Measurements from ENCODE around the gene GABRB1.

Gene GABRB1

DNA sequence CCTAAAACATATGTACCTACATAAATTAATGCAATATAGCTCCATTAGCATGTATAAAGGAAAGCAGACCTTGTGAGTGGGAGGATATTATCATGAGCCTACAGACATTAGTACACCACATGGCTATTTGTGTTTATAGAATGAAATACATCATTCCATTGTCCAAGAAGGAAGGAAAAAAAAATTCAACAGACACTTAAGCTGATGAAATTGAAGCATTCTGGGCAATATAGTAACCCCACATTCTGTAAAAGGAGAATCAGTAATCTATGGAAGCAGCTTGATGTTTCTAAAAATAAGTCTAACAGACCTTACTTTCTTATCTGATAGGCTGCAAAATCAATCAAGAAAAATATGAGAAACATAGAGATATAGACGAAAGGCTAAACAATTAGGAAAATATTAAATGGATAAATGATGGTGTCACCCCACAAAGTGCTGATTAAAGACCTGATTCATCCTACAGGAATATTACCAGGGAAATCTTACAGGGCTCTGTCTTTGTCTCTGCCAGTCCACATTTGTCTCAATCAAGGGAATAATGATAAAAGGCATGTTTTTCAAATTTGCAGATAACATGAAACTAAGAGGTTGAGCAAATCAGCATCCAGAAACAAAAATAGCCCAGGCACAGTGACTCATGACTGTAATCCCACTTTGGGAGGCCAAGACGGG is 355.3 kb downstream of the GABRB1 start:
- DNase-seq (ENCODE audit: low spot score) = no peak

DNA sequence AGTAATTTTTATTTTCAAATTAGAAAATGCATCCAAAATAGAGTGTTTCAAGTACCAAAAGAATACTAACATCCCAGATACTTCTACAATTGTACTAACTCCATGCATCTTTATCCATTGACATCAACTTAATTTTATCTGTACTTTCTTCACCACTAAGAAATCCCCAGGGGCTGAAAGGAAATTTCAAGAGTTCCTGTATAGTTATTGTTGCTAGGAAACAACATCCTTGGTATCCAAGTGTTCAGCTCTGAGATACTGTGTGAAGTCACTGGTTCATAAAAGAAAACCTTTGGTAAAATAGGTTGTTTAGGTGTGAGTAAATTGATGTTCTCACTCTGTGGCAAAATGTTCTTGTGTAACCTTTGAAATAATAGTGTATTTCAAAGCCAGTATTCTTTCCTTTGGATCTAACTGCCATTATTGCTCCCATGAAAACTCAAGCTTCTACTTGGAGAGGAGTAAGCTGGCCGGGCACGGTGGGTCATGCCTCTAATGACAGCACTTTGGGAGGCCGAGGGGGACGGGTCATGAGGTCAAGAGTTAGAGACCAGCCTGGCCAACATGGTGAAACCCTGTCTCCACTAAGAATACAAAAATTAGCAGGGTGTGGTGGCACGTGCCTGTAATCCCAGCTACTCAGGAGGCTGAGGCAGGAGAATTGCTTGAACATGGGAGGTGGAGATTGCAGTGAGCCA is 359.2 kb downstream of the GABRB1 start:
- DNase-seq (ENCODE audit: low spot score) = no peak

- DNase-seq (ENCODE audit: low spot score) = no peak
These were observed 359.9 kb downstream of the GABRB1 start for GRCh38 chr4:47391256-47391655.

DNA sequence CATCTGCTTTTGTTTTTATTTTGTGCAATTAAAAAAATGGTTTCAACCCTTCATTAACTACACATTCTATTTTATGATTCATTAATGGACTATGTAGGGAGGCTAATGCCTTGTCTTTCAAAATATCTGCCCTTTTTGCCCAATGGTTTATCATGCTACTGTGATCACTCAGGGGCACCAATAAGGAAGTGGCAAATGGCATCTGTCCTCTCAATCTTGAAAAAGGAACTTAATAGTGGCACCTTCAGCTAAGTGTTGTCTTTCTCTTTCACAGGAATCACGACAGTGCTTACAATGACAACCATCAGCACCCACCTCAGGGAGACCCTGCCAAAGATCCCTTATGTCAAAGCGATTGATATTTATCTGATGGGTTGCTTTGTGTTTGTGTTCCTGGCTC is 375.0 kb downstream of the GABRB1 start:
- no peak for DNase-seq (ENCODE audit: low spot score)

GRCh38 chr4:47410271-47410670 is 378.9 kb downstream of the GABRB1 start:
- DNase-seq (ENCODE audit: low spot score) = no peak

- no peak for DNase-seq (ENCODE audit: low spot score)
These were observed 382.2 kb downstream of the GABRB1 start for GRCh38 chr4:47413521-47413920.

- DNase-seq (ENCODE audit: low spot score) = no peak
These were observed 384.4 kb downstream of the GABRB1 start for GRCh38 chr4:47415719-47416118.

DNA sequence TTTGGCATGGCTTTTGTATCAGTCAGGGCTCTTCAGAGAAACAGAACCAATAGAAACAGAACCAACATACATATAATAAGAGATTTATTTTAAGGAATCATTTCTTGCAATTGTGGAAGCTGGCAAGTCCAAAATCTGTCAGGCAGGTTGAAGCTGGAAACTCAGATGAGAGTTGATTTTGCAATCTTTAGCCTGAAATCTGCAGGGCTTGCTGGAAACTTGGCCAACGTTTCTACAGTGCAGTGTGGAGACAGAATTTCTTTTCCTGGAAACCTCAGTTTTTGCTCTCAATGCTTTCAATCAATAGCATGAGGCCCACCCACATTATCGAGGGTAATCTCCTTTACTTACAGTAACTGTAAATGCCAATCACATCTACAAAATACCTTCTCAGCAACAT is 386.8 kb downstream of the GABRB1 start:
- DNase-seq (ENCODE audit: low spot score) = no peak

DNA sequence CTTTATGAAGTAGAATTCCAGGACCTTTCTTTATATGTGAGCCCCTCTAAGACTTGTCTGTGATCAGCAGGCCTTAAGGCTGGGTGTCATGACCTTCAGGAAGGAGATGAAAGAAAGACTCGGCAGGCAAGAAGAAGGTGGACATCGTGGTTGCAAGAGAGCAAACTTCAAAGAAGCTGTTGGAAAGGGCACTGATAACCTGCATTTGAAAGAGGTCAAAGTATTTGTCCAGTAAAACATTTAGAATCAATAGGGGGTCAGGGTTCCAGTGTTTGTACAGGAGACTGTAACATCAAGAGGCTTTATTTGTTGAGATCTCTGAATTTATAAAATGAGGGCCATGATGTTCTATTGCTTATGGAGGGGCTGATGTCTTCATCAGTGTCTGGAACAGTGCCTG is 387.9 kb downstream of the GABRB1 start:
- DNase-seq (ENCODE audit: low spot score) = no peak

DNA sequence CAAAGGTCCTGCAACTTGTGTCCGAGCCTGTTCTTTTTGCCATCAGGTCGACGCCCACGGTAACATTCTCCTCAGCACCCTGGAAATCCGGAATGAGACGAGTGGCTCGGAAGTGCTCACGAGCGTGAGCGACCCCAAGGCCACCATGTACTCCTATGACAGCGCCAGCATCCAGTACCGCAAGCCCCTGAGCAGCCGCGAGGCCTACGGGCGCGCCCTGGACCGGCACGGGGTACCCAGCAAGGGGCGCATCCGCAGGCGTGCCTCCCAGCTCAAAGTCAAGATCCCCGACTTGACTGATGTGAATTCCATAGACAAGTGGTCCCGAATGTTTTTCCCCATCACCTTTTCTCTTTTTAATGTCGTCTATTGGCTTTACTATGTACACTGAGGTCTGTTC is 394.3 kb downstream of the GABRB1 start:
- DNase-seq (ENCODE audit: low spot score) = no peak

GRCh38 chr4:47427935-47428334 is 396.6 kb downstream of the GABRB1 start:
- no peak for DNase-seq (ENCODE audit: low spot score)

DNA sequence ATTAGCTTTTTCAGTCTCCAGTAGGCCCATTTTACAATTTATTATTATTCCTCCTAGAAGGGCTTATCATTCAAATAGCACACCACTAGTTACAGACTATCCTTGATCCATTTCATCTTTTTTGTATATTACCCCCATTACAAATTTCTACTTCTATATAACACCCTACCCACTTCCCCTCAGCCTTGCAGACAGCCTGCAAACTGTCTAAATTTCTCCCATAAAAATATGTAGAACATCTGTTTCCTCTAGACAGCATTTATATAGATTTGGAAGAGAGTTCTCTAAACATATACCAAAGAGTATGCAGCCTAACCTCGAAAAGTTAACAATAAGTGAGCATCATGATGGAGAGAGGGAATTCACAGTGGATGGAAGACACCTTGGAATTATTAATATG is 401.4 kb downstream of the GABRB1 start:
- no peak for DNase-seq (ENCODE audit: low spot score)

- DNase-seq (ENCODE audit: low spot score) = no peak
These were observed 403.6 kb downstream of the GABRB1 start for GRCh38 chr4:47434931-47435330.

- DNase-seq (ENCODE audit: low spot score) = no peak
These were observed 411.6 kb downstream of the GABRB1 start for GRCh38 chr4:47442980-47443379.

DNA sequence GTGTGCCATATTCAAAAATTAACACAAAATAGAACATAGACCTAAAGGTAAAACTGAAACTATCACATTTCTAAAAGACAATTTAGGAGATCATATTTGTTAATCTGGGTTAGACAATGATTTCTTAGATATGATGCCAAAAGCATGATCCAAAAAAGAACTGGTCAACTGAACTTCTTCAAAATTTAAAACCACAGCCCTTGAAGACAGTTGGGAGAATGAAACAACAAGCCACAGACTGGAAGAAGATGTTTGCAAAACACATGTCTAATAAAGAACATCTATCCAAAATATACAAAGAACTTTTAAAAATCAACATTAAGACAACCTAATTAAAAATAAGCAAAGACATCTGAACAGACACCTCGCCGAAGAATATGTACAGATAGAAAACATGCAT is 412.7 kb downstream of the GABRB1 start:
- DNase-seq (ENCODE audit: low spot score) = no peak

DNA sequence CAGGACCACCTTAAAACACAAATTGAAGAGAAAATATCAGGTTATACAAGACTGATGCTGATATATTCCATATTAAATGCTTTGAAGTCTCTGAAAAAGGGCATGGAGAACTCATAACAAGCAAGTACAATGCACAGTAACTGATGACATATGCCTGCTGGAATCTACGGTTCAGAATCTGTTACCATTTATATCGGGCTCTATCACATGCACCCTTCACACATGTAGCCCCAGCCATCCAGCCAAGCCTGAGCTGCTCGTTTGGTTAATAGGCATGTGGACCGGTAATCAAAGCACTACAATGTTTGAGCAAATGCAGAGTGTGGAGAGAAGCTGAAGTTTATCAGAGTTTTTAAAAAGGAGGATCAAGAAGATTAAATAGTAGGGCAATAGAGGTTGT is 420.3 kb downstream of the GABRB1 start:
- DNase-seq (ENCODE audit: low spot score) = no peak

GRCh38 chr4:47462799-47463234 is 431.4 kb downstream of the GABRB1 start:
- DNase-seq (ENCODE audit: low spot score) = peak; percentile 5

GRCh38 chr4:47463235-47463956 is 432.0 kb downstream of the GABRB1 start, which contains the start of gene COMMD8:
COMMD8 (minus strand) TSS chr4:47463702; CDS start chr4:47463651, 51 bp downstream.
- DNase-seq (ENCODE audit: low spot score) = peak; percentile 90

DNA sequence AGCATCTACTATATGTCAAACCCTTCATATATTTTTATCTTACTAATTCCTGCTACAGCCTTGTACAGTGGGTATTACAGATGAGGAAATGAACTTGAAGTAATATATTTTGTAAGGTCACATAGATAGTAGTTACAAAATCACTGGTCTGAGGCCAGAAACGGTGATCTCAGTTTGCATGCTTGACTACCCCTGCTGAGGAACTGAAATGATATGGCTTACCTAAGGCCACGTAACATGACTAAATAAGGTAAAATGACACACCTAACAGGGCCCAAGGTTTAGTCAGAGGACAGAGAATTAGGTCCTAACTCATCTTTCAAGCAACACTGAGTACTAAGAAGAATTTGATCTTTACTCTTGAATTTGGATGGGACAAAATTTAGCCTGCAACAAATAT is 433.6 kb downstream of the GABRB1 start:
- no peak for DNase-seq (ENCODE audit: low spot score)

- DNase-seq (ENCODE audit: low spot score) = no peak
These were observed 434.9 kb downstream of the GABRB1 start for GRCh38 chr4:47466056-47466785.

DNA sequence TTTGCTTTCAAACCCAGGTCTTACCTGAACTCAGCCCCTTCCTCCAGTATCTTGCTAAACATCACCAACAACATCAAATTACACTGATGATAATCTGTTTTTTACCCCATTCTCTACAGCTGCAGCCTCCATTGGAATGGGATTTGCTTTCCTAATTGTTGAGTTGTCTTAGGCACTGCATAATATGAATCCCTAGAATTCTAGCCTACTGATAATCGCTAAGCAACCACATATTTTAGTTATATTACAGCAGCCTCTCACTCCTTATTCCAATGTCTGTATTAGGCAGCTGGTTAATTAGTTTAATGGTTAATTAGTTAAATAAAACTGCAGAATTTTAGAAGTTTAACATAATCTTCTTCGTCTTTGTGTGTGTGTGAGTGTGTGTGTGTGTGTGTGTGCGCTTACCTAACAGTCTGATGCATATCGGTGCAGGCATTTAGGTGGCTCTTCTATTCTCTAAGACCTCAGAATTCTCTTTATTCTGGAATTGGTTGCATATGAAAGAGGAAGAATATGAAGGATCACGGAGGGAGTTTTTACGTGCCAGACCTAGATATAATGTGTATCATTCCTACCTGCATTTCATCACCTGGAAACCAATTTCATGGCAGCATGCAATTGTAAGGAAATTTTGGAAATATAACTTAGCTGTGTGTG is 437.5 kb downstream of the GABRB1 start:
- no peak for DNase-seq (ENCODE audit: low spot score)

DNA sequence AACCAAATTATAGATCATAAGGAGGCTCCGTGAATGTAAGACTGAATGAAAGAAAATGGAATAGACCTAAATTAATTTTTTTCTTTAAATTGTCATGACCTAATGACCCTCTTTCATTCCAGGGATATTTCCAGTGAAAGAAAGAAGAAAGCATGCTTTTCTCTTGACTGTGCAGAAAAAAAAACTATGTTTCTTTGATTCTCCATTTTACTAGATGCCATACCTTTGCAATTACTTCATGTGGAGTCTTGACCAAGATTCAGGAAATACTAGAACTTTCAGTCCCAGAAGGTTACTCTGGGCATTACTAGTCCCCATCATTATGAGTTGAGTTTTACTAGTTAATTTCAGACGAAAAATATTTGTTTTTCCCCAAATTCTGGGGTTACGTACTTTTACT is 438.6 kb downstream of the GABRB1 start:
- no peak for DNase-seq (ENCODE audit: low spot score)
